Vagina (tissue), 2 donors: ENCODE measurements around the gene PARP2.

Experiments
- CTCF ChIP-seq, 3 experiments: fragments of 450-650 bp in 2 of 3; fragments of 200-600 bp in 1 of 3; sonication (generic) in 1 of 3; IDR thresholded peaks; one replicate each; pipeline ENCODE4 v1.5.1; 2017 to 2019; ENCODE audit warnings: antibody characterized with exemption in 3 of 3, mild to moderate bottlenecking in 2 of 3, moderate library complexity in 2 of 3
- POLR2A ChIP-seq, 2 donors: fragments of 450-650 bp; IDR thresholded peaks; one replicate each; pipeline ENCODE4 v1.6.1; 2017; ENCODE audit warnings: antibody characterized with exemption in 2 of 2, mild to moderate bottlenecking in 2 of 2, moderate library complexity in 2 of 2
- POLR2AphosphoS5 ChIP-seq, 2 donors: sonication (generic); formaldehyde crosslinking; IDR thresholded peaks; one replicate each; pipeline ENCODE4 v1.9.0; 2017; ENCODE audit warnings: antibody characterized with exemption in 2 of 2, mild to moderate bottlenecking in 2 of 2, low read depth in 1 of 2; ENCODE audit not compliant: insufficient read depth in 1 of 2

- no peak for TF ChIP-seq CTCF (IDR thresholded peaks at IDR 0.05)
- no peak for TF ChIP-seq POLR2AphosphoS5 (IDR thresholded peaks at IDR 0.05; ENCODE audit: insufficient read depth in 1 of 2, low read depth in 1 of 2)
- no peak for TF ChIP-seq POLR2A (IDR thresholded peaks at IDR 0.05)
Observed at GRCh38 chr14:20328705-20329104, 14.7 kb upstream of the PARP2 start.
